Mucosa of stomach (tissue), 1 donor: ENCODE data around the gene CTNNAL1.

Experiments
- H3K27me3 ChIP-seq: one replicate; pipeline ENCODE4 v1.7.0; 2013; ENCODE audit warnings: mild to moderate bottlenecking, low read length; ENCODE audit not compliant: control insufficient read depth, insufficient read depth
- H3K36me3 ChIP-seq: one replicate; pipeline ENCODE4 v1.7.0; 2013; ENCODE audit warnings: low read length; ENCODE audit not compliant: control insufficient read depth, insufficient read depth
- H3K4me1 ChIP-seq: one replicate; pipeline ENCODE4 v1.7.0; 2013; ENCODE audit warnings: mild to moderate bottlenecking, low read length; ENCODE audit not compliant: control insufficient read depth, insufficient read depth
- H3K4me3 ChIP-seq: one replicate; pipeline ENCODE4 v1.7.0; 2013; ENCODE audit warnings: low read length
- H3K9ac ChIP-seq: one replicate; pipeline ENCODE4 v1.7.0; 2013; ENCODE audit warnings: mild to moderate bottlenecking, low read length, moderate library complexity
- H3K9me3 ChIP-seq: one replicate; pipeline ENCODE4 v1.7.0; 2013; ENCODE audit warnings: mild to moderate bottlenecking, low read length, moderate library complexity; ENCODE audit not compliant: control insufficient read depth
- donor health status: Pancreatic carcinoma.

CTNNAL1 gene

DNA sequence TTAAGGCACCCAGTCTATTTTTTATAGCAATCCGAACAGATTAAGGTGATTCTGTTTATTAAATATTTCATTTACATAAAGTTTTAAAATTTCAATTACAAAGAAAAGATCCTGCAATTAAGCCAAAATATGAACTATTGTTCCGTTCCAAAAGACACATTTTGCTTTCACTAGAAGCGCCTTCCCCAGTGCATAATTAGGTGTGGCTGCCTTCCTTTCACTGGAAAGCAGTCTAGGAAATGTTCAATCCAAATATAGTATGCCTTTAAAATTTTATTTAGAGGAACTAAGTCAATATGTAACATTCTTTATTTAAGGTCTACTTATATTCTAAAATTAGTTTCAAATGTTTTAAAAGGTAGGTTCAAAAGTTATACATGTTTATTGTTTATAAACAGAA is 7.6 kb downstream of the CTNNAL1 start:
- no peaks in the 10 kb centered on the region for H3K9me3 ChIP-seq
- H3K27me3 ChIP-seq: no peaks in the 10 kb centered on the region
- no peaks in the 10 kb centered on the region for H3K4me1 ChIP-seq

DNA sequence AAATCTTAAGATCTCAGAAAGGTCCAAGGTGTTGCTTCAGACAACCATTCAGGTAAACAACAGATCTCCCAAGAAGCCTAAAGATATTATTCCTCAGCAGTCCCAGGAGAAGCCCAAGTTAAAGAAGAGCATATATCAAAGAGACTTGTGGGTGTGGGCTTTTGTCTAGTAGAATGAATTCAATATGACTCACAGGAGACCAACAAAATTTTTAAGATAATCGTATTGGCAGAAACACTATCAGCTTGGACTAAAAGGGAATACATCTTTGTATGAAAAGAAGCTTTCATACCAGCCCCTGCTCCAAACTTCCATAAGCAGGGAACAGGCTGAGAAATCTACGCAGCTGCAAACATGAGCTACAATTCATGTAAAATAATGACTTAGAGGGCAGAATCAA is 10.2 kb downstream of the CTNNAL1 start:
- Histone ChIP-seq H3K36me3 (no peaks in the 10 kb centered on the region), H3K4me1 (no peaks in the 10 kb centered on the region), H3K9ac (no peak overlapping the region), H3K27me3 (no peaks in the 10 kb centered on the region), H3K9me3 (no peaks in the 10 kb centered on the region), H3K4me3 (no peak overlapping the region)

More for the DNA sequence above, 7.6 kb downstream of the CTNNAL1 start:
- H3K4me3 ChIP-seq: no peak overlapping the region
- no peak overlapping the region for H3K9ac ChIP-seq
- no peaks in the 10 kb centered on the region for H3K36me3 ChIP-seq

DNA sequence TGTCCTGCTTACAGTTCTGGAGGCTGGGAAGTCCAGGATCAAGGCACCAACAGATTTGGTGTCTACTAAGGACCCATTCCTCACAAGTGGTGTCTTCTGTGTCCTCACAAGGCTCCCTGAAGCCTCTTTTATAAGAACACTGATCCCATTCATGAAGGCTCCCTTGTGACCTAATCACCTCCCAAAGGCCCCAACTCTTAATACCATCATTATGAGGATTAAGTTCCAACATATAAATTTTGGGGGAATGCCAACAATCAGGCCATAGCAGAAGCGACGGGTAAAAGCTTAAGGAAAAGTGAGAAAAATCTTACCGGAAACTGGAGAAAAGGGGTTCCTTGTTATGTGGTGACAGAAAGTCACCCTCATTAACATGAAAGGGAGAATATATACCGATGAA is 11.2 kb downstream of the CTNNAL1 start:
- no peaks in the 10 kb centered on the region for H3K36me3 ChIP-seq
- H3K9ac ChIP-seq: no peak overlapping the region
- no peak overlapping the region for H3K4me3 ChIP-seq
- H3K4me1 ChIP-seq: no peaks in the 10 kb centered on the region
- no peaks in the 10 kb centered on the region for H3K9me3 ChIP-seq
- H3K27me3 ChIP-seq: no peaks in the 10 kb centered on the region

DNA sequence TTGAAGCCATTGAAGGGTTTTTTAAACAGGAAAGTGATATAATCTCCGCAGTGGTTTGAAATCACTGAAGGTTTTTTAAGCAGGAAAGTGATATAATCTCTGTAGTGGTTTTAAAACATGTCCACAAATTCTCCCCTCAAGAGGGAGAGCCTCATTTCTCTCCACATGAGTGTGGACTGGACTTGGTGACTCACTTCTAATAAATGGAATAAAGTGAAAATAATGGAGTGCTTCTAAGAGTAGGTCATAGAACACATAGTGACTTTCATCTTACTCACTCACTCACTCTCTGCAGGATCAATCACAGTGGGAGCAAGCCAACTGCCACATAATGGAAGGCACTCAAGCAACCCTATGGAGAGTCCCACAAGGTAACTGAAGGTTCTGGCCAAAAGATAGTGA is 12.0 kb downstream of the CTNNAL1 start:
- Histone ChIP-seq H3K36me3 (no peaks in the 10 kb centered on the region), H3K4me3 (no peak overlapping the region), H3K27me3 (no peaks in the 10 kb centered on the region), H3K9me3 (no peaks in the 10 kb centered on the region), H3K9ac (no peak overlapping the region), H3K4me1 (no peaks in the 10 kb centered on the region)

DNA sequence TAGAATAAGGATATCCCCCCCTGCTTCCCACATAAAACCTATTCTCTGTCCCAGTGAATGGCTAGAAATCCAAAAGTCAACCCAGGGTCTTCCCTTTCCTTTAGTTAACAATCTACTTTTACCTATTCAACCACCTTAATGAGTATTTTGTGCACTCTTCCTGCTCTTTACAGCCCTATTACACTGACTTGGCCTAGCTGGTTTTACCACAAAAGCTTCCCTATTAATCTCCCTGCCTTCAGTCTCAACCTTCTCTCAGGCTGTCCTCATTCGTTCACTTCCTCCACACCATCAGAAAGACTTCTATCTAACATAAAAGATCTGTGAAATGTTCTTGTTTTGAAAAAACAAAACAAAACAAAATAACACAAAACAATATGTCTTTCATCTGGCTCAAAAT is 16.2 kb downstream of the CTNNAL1 start:
- H3K36me3 ChIP-seq: no peaks in the 10 kb centered on the region
- no peaks in the 10 kb centered on the region for H3K27me3 ChIP-seq
- H3K9ac ChIP-seq: no peak overlapping the region
- H3K9me3 ChIP-seq: no peaks in the 10 kb centered on the region
- peaks cover 3% of the 10 kb centered on the region for H3K4me1 ChIP-seq
- no peak overlapping the region for H3K4me3 ChIP-seq

DNA sequence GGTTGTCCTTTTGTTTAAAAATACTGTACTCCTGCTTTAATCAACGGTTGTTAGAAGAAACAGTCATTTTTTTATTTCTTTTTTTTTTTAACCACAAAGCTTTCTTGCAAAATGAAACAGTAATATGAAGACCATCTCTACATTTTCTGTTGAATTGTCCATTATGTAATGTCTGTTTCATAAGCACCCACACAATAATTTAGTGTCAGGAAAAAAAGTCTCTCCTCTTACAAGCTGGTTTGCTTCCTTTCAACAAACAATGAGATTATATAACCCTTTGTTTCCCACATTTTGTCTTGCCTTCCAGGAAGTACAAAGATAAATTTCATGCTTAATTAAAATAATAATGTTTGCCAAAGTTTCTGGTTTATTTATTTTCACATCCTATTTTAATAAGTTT is 16.7 kb downstream of the CTNNAL1 start:
- H3K36me3 ChIP-seq: no peaks in the 10 kb centered on the region
- H3K9ac ChIP-seq: no peak overlapping the region
- peaks cover 3% of the 10 kb centered on the region for H3K4me1 ChIP-seq
- H3K4me3 ChIP-seq: no peak overlapping the region
- H3K9me3 ChIP-seq: no peaks in the 10 kb centered on the region
- H3K27me3 ChIP-seq: no peaks in the 10 kb centered on the region

DNA sequence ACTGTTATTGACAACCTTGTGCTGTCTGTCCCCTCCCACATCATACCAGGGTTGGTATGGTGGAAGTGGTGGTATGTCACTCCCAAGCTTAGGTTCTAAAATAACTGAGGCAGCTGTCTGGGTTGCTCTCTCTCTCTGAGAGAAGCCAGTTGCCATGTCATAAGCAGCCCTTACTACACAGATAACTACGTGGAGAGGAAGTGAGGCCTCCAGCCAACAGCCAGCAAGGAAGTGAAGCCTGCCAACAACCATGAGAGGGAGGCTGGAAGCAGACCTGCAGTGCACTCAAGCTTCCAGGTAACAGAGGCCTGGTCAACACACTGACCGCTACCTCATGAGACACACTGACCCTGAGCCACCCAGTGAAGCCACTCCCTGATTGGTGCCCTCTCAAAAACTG is 18.6 kb downstream of the CTNNAL1 start:
- Histone ChIP-seq H3K4me3 (no peak overlapping the region), H3K27me3 (no peaks in the 10 kb centered on the region), H3K4me1 (peaks cover 3% of the 10 kb centered on the region), H3K9me3 (no peaks in the 10 kb centered on the region), H3K36me3 (no peaks in the 10 kb centered on the region), H3K9ac (no peak overlapping the region)

DNA sequence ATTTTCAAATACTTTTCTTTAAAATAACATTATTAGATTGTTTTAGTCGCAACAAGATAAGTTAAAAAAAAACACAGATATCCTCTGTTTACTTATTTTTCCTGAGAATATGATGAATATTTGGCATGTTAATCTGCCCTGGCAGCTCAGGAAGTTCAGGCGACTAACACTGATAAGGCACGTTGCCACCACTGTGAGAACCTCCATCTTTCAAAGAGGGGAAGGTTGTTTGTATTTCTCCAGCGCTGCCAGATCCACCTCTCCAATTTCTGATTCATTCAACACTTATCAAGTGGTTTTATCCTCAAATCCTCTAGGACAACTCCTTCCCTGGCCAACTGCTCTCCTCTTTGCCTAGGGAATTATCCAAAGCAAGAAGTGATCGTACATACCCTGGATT is 21.8 kb downstream of the CTNNAL1 start:
- Histone ChIP-seq H3K27me3 (no peaks in the 10 kb centered on the region), H3K4me3 (no peak overlapping the region), H3K9ac (no peak overlapping the region), H3K36me3 (no peaks in the 10 kb centered on the region), H3K9me3 (no peaks in the 10 kb centered on the region), H3K4me1 (peaks cover 3% of the 10 kb centered on the region)

DNA sequence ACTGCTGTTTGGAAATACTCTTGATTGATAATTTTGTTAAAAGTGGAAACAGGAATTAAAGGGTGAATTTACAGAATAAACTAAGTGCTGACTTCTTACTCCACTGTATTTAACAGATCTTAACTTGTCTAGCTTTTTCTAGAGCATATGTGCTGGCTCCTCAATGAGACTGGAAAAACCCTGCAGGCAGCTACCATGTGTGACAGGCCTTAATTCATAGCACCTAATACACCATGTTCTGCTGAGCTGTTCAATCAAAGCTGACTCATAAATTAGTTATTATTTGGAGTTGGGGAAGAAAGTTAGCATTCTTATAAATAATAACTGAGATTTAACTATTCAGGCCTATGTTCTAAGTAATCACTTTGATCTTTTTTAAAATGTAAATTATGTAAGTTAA is 29.4 kb downstream of the CTNNAL1 start:
- Histone ChIP-seq H3K27me3 (no peaks in the 10 kb centered on the region), H3K9ac (no peak overlapping the region), H3K4me1 (no peaks in the 10 kb centered on the region), H3K4me3 (no peak overlapping the region), H3K9me3 (no peaks in the 10 kb centered on the region), H3K36me3 (no peaks in the 10 kb centered on the region)

DNA sequence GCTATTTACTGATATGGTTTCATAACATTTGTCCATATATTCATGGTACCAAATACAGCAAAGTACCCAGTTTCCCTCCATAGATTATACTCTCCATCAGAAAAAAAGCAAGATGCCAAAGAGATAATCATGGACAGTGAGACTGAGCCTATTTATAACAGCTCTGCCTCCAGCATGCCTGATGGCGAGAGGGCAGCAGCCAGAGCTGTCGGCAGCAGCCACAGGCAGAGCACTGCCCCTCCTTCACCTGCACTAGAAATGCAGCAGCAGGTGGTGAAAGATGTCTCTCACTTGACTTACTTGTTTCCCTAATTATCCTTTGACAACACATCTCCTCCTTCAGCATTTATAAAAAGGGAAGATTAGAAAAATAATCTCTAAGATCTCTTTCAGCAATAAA is 32.4 kb downstream of the CTNNAL1 start:
- H3K27me3 ChIP-seq: no peaks in the 10 kb centered on the region
- no peaks in the 10 kb centered on the region for H3K9me3 ChIP-seq
- no peaks in the 10 kb centered on the region for H3K36me3 ChIP-seq
- no peaks in the 10 kb centered on the region for H3K4me1 ChIP-seq
- no peak overlapping the region for H3K4me3 ChIP-seq
- no peak overlapping the region for H3K9ac ChIP-seq

DNA sequence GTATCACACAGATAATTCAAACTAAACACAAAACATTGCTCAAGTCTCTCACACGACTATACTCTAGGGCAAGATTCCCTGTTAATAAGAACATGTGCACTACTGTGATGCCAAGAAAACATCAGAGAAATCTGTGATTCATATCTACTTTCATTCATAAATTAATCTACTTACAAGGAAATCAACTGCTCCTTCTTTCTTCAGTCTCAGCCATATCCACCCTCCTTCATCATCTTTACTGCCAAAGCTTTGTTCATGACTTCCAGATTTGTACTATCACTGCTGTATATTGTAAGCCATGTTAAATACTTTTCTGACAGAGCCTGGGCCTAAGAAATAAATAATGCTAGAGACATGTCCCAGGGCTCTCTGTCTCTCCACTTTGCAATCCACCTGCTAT is 35.1 kb downstream of the CTNNAL1 start:
- Histone ChIP-seq H3K4me3 (no peak overlapping the region), H3K27me3 (no peaks in the 10 kb centered on the region), H3K9me3 (no peaks in the 10 kb centered on the region), H3K36me3 (no peaks in the 10 kb centered on the region), H3K9ac (no peak overlapping the region), H3K4me1 (no peaks in the 10 kb centered on the region)

DNA sequence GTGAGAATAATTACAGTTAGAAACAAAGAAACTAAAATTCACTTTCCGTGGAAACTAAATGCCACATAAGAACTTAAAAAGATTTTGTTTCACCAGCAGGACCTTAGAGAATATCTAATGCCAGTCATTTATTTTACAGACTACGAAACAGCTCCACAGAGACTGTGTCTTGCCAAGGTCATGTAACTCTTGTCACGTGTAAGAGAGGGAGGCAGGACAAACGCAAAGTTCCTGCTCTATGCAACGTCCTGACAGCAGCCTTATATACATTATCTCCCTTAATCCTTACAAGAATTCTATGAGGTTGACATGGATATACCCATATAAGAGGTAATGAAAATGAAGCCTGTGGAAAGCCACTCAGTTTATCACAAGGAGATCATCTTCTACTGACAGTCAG is 39.4 kb downstream of the CTNNAL1 start:
- Histone ChIP-seq H3K9ac (no peak overlapping the region), H3K36me3 (no peaks in the 10 kb centered on the region)

DNA sequence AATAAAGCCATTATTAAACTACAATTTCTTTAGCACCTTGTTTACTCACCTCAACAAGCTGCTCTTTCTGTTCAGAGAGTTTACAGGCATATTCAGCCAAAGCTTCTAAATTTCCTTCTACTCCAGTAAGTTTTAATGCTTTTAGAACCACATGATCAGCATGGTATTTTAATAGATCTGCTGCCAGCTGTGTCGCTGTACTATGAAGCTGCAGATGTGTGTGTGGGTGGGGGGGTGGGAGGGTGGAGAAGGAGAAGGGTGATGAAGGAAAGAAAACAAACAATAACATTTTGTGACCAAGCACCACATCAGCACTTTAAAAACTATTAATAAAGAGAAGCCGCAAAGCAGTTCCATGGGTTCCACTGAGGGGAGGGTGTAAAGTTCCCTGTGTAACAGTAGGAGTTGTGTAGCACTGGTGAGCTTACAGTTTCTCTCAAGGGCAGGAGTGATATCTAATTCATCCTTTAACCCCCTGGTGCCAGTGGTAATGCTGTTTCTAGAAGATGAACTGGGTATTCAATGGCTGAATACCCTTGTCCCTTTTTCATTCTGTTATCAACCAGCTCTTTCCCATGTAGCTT is 40.6 kb downstream of the CTNNAL1 start:
- no peak overlapping the region for H3K9ac ChIP-seq
- H3K27me3 ChIP-seq: no peaks in the 10 kb centered on the region
- H3K9me3 ChIP-seq: no peaks in the 10 kb centered on the region

More for the DNA sequence above, 39.4 kb downstream of the CTNNAL1 start:
- Histone ChIP-seq H3K4me3 (no peak overlapping the region), H3K9me3 (no peaks in the 10 kb centered on the region), H3K27me3 (no peaks in the 10 kb centered on the region), H3K4me1 (no peaks in the 10 kb centered on the region)

More for the DNA sequence above, 40.6 kb downstream of the CTNNAL1 start:
- H3K36me3 ChIP-seq: no peaks in the 10 kb centered on the region
- H3K4me1 ChIP-seq: no peaks in the 10 kb centered on the region
- H3K4me3 ChIP-seq: no peak overlapping the region
